K562 (cell line): ENCODE measurements around the gene CIAO2A. TPM values are rescaled to one million over a fixed set of nuclear protein-coding genes. Genes with fewer than 3 reads are reported as not detected.

Experiments
- BRD4 ChIP-seq: fragments of 200-600 bp; sonication (generic); IDR thresholded peaks from 2 replicates; pipeline ENCODE4 v1.6.1; 2017; ENCODE audit warnings: inconsistent platforms
- EZH2 ChIP-seq: IDR thresholded peaks from 2 replicates; pipeline ENCODE4 v1.6.1; 2012; ENCODE audit warnings: low read depth, mild to moderate bottlenecking, inconsistent platforms, low read length, borderline replicate concordance
- HDAC2 ChIP-seq: fragments of 450-650 bp; IDR thresholded peaks from 2 replicates; pipeline ENCODE4 v1.6.1; 2016; ENCODE audit warnings: mild to moderate bottlenecking
- PHF8 ChIP-seq: fragments of 200-600 bp; sonication (generic); IDR thresholded peaks from 2 replicates; pipeline ENCODE4 v1.6.1; 2012; ENCODE audit warnings: mixed run types, mild to moderate bottlenecking, inconsistent platforms, low read length, moderate library complexity, borderline replicate concordance
- POLR2AphosphoS2 ChIP-seq: IDR thresholded peaks from 2 replicates; pipeline ENCODE4 v1.6.1; 2012; ENCODE audit warnings: low read length, improper control_type of control experiment
- ZFP30 ChIP-seq: fragments of 250-450 bp; sonication (Bioruptor Pico); IDR thresholded peaks from 2 replicates; pipeline ENCODE4 v1.8.0; 2022; ENCODE audit warnings: moderate library complexity, mild to moderate bottlenecking, inconsistent platforms, borderline replicate concordance
- ZNF143 ChIP-seq: sonication (generic); formaldehyde crosslinking; IDR thresholded peaks from 2 replicates; pipeline ENCODE4 v1.9.0; 2022; ENCODE audit warnings: mild to moderate bottlenecking, missing genetic modification reagents
- ZNF165 ChIP-seq: fragments of 250-450 bp; sonication (Bioruptor Pico); IDR thresholded peaks from 2 replicates; pipeline ENCODE4 v1.4.0; 2020; ENCODE audit warnings: borderline replicate concordance
- polyA plus RNA-seq, 8 experiments: library from polyadenylated mRNA; depleted of rRNA in 4 of 8; stranded (reverse) in 5 of 8; unstranded in 3 of 8; fragments of >200 nt; fragmentation: Nextera tagmentation in 2 of 8; fragmentation: Illumina TruSeq in 1 of 8; extraction: Ambion mirVana in 2 of 8; extraction: Trizol in 1 of 8; gene quantifications; 2 replicates each; pipeline versions ENCODE4 v1.2.1 to v1.2.3, GENCODE V29; 2011 to 2014; ENCODE audit warnings: inconsistent platforms in 1 of 8, missing spikeins in 1 of 8
- total RNA-seq, 7 experiments: library from RNA; depleted of rRNA in 6 of 7; stranded (reverse); fragments of >200 nt in 6 of 7; fragmentation: Illumina TruSeq in 2 of 7; extraction: Trizol in 2 of 7; gene quantifications; 2 replicates each; pipeline versions ENCODE4 v1.2.1 to v1.2.3, GENCODE V29; 2011 to 2021; ENCODE audit warnings: low replicate concordance in 1 of 7
- TF ChIP-seq, protein P1 (sequence below): fragments of 450-650 bp; IDR thresholded peaks from 2 replicates; pipeline ENCODE4 v1.6.1; 2016; ENCODE audit warnings: mild to moderate bottlenecking, moderate library complexity
- TF ChIP-seq, protein P2 (sequence below): fragments of 200-400 bp; formaldehyde crosslinking; IDR thresholded peaks from 2 replicates; pipeline ENCODE4 v1.6.1; 2017; ENCODE audit warnings: mild to moderate bottlenecking, low read depth, low read length, moderate library complexity
- TF ChIP-seq, protein P3 (sequence below): sonication (generic); formaldehyde crosslinking; IDR thresholded peaks from 2 replicates; pipeline ENCODE4 v1.8.0; 2022; ENCODE audit warnings: mild to moderate bottlenecking, missing genetic modification reagents, borderline replicate concordance

Gene CIAO2A
- total and polyA plus RNA-seq, 9 of the 15 experiments (the other 6 are each of a cell fraction or from before 2014, with no cell fraction given): 161 to 429 (median 313) TPM

DNA sequence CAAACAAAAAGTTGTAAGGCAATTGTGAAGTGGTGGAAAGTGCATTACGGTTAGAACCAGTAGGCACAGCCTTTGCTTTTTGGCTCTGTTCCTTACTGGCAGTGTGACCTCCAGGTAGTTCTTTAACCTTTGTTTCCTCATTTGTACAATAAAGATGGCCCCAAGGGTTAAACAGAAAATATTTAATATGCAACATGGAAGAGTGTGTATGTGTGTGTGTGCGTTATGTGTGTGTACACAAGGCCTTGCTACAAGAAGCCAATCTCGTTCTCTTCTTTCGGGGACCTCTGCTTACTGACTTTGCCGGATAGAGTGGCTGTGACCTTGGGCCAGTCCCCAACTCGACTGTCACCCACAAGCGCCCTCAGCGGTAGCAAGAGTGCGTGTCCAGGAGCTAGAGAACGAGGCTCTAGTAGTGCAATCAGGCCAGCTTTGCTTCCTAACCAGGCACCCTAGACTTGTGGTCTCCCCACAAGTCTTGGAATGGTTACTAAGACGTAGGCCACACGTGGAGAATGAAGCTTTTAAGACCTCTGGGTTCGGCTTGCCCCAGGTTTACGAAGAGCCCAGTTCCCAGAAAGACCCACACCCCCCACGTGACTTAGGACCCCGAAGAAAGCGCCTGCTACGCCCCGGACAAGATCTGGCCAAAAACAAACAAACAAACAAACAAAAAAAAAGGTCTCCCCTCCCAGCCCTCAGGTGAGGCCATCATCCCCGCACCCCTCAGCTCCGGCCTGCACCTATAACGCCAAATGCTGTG is 593 bp downstream of the CIAO2A start (continued):
- TF ChIP-seq, protein P1, sequence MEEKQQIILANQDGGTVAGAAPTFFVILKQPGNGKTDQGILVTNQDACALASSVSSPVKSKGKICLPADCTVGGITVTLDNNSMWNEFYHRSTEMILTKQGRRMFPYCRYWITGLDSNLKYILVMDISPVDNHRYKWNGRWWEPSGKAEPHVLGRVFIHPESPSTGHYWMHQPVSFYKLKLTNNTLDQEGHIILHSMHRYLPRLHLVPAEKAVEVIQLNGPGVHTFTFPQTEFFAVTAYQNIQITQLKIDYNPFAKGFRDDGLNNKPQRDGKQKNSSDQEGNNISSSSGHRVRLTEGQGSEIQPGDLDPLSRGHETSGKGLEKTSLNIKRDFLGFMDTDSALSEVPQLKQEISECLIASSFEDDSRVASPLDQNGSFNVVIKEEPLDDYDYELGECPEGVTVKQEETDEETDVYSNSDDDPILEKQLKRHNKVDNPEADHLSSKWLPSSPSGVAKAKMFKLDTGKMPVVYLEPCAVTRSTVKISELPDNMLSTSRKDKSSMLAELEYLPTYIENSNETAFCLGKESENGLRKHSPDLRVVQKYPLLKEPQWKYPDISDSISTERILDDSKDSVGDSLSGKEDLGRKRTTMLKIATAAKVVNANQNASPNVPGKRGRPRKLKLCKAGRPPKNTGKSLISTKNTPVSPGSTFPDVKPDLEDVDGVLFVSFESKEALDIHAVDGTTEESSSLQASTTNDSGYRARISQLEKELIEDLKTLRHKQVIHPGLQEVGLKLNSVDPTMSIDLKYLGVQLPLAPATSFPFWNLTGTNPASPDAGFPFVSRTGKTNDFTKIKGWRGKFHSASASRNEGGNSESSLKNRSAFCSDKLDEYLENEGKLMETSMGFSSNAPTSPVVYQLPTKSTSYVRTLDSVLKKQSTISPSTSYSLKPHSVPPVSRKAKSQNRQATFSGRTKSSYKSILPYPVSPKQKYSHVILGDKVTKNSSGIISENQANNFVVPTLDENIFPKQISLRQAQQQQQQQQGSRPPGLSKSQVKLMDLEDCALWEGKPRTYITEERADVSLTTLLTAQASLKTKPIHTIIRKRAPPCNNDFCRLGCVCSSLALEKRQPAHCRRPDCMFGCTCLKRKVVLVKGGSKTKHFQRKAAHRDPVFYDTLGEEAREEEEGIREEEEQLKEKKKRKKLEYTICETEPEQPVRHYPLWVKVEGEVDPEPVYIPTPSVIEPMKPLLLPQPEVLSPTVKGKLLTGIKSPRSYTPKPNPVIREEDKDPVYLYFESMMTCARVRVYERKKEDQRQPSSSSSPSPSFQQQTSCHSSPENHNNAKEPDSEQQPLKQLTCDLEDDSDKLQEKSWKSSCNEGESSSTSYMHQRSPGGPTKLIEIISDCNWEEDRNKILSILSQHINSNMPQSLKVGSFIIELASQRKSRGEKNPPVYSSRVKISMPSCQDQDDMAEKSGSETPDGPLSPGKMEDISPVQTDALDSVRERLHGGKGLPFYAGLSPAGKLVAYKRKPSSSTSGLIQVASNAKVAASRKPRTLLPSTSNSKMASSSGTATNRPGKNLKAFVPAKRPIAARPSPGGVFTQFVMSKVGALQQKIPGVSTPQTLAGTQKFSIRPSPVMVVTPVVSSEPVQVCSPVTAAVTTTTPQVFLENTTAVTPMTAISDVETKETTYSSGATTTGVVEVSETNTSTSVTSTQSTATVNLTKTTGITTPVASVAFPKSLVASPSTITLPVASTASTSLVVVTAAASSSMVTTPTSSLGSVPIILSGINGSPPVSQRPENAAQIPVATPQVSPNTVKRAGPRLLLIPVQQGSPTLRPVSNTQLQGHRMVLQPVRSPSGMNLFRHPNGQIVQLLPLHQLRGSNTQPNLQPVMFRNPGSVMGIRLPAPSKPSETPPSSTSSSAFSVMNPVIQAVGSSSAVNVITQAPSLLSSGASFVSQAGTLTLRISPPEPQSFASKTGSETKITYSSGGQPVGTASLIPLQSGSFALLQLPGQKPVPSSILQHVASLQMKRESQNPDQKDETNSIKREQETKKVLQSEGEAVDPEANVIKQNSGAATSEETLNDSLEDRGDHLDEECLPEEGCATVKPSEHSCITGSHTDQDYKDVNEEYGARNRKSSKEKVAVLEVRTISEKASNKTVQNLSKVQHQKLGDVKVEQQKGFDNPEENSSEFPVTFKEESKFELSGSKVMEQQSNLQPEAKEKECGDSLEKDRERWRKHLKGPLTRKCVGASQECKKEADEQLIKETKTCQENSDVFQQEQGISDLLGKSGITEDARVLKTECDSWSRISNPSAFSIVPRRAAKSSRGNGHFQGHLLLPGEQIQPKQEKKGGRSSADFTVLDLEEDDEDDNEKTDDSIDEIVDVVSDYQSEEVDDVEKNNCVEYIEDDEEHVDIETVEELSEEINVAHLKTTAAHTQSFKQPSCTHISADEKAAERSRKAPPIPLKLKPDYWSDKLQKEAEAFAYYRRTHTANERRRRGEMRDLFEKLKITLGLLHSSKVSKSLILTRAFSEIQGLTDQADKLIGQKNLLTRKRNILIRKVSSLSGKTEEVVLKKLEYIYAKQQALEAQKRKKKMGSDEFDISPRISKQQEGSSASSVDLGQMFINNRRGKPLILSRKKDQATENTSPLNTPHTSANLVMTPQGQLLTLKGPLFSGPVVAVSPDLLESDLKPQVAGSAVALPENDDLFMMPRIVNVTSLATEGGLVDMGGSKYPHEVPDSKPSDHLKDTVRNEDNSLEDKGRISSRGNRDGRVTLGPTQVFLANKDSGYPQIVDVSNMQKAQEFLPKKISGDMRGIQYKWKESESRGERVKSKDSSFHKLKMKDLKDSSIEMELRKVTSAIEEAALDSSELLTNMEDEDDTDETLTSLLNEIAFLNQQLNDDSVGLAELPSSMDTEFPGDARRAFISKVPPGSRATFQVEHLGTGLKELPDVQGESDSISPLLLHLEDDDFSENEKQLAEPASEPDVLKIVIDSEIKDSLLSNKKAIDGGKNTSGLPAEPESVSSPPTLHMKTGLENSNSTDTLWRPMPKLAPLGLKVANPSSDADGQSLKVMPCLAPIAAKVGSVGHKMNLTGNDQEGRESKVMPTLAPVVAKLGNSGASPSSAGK: peak; percentile 73
- TF ChIP-seq EZH2 (no peak), ZFP30 (CRISPR knock-in tag) (no peak), PHF8 (peak; percentile 2; the same call in 1 of the 2 replicates), POLR2AphosphoS2 (no peak), ZNF165 (CRISPR knock-in tag) (no peak), BRD4 (no peak), ZNF143 (CRISPR knock-in tag) (no peak), HDAC2 (no peak)
- TF ChIP-seq, protein P2, sequence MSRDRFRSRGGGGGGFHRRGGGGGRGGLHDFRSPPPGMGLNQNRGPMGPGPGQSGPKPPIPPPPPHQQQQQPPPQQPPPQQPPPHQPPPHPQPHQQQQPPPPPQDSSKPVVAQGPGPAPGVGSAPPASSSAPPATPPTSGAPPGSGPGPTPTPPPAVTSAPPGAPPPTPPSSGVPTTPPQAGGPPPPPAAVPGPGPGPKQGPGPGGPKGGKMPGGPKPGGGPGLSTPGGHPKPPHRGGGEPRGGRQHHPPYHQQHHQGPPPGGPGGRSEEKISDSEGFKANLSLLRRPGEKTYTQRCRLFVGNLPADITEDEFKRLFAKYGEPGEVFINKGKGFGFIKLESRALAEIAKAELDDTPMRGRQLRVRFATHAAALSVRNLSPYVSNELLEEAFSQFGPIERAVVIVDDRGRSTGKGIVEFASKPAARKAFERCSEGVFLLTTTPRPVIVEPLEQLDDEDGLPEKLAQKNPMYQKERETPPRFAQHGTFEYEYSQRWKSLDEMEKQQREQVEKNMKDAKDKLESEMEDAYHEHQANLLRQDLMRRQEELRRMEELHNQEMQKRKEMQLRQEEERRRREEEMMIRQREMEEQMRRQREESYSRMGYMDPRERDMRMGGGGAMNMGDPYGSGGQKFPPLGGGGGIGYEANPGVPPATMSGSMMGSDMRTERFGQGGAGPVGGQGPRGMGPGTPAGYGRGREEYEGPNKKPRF: no peak
- TF ChIP-seq, protein P3, sequence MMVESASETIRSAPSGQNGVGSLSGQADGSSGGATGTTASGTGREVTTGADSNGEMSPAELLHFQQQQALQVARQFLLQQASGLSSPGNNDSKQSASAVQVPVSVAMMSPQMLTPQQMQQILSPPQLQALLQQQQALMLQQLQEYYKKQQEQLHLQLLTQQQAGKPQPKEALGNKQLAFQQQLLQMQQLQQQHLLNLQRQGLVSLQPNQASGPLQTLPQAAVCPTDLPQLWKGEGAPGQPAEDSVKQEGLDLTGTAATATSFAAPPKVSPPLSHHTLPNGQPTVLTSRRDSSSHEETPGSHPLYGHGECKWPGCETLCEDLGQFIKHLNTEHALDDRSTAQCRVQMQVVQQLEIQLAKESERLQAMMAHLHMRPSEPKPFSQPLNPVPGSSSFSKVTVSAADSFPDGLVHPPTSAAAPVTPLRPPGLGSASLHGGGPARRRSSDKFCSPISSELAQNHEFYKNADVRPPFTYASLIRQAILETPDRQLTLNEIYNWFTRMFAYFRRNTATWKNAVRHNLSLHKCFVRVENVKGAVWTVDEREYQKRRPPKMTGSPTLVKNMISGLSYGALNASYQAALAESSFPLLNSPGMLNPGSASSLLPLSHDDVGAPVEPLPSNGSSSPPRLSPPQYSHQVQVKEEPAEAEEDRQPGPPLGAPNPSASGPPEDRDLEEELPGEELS (CRISPR knock-in tag): 0 out of 2 replicates have a peak, but pooled peaks have one; percentile 59
